Stimulated activated naive CD4-positive, alpha-beta T cell treated with Interleukin-2 at 50 U/mL for 16 hours (primary cell): Measurements from ENCODE around the gene MCTP2.
"Not testable (repeated sequence)": the region's sequence is repeated elsewhere in the genome, so short reads cannot be mapped to it uniquely, and the experiment has no call there.

ENCODE experiments used
- DNase-seq: peaks from one replicate; lab custom pipeline; 2025; lab: John Stamatoyannopoulos, UW

Gene MCTP2

GRCh38 chr15:94236608-94237007 is 5.2 kb downstream of the MCTP2 start:
- no peak for DNase-seq

GRCh38 chr15:94237903-94238302 is 6.5 kb downstream of the MCTP2 start:
- no peak for DNase-seq

- no peak for DNase-seq
These were observed 7.3 kb downstream of the MCTP2 start for GRCh38 chr15:94238539-94239118.

GRCh38 chr15:94239474-94239873 is 8.1 kb downstream of the MCTP2 start:
- no peak for DNase-seq

- no peak for DNase-seq
These were observed 9.1 kb downstream of the MCTP2 start for GRCh38 chr15:94240480-94240879.

- DNase-seq = no peak
These were observed 10.9 kb downstream of the MCTP2 start for GRCh38 chr15:94242257-94242656.

GRCh38 chr15:94243003-94243402 is 11.6 kb downstream of the MCTP2 start:
- DNase-seq = not testable (repeated sequence)

GRCh38 chr15:94243418-94243817 is 12.1 kb downstream of the MCTP2 start:
- no peak for DNase-seq

- DNase-seq = no peak
These were observed 14.7 kb downstream of the MCTP2 start for GRCh38 chr15:94246016-94246415.

- no peak for DNase-seq
These were observed 16.7 kb downstream of the MCTP2 start for GRCh38 chr15:94247789-94248638.

- no peak for DNase-seq
These were observed 19.4 kb downstream of the MCTP2 start for GRCh38 chr15:94250801-94251200.

- no peak for DNase-seq
These were observed 20.9 kb downstream of the MCTP2 start for GRCh38 chr15:94252223-94252766.

GRCh38 chr15:94252906-94253491 is 21.6 kb downstream of the MCTP2 start:
- no peak for DNase-seq

- no peak for DNase-seq
These were observed 22.4 kb downstream of the MCTP2 start for GRCh38 chr15:94253742-94254141.

- no peak for DNase-seq
These were observed 24.2 kb downstream of the MCTP2 start for GRCh38 chr15:94255540-94255939.

GRCh38 chr15:94256511-94256910 is 25.1 kb downstream of the MCTP2 start:
- DNase-seq = no peak

GRCh38 chr15:94257776-94258175 is 26.4 kb downstream of the MCTP2 start:
- not testable (repeated sequence) for DNase-seq

- no peak for DNase-seq
These were observed 26.9 kb downstream of the MCTP2 start for GRCh38 chr15:94258246-94258645.

- DNase-seq = no peak
These were observed 27.9 kb downstream of the MCTP2 start for GRCh38 chr15:94259121-94259751.

GRCh38 chr15:94259863-94260262 is 28.5 kb downstream of the MCTP2 start:
- no peak for DNase-seq

GRCh38 chr15:94262201-94262600 is 30.8 kb downstream of the MCTP2 start:
- no peak for DNase-seq
